Natural killer cell (primary cell): ENCODE data around the gene OPN1LW. TPM values are rescaled to one million over a fixed set of nuclear protein-coding genes. Genes with fewer than 3 reads are reported as not detected.
A peak's percentile ranks its signal among the peaks of the same experiment; 100 is the strongest.

Source experiments
- ATAC-seq, 3 donors: fragments of 150-1000 bp in 2 of 3; fragments of 200-7000 bp in 1 of 3; cut with Tn5 transposase; 1 replicate in 1 of 3; 2 replicates in 2 of 3; pipeline ENCODE4 v1.10.0; 2021; ENCODE audit warnings: mild to moderate bottlenecking in 2 of 3, moderate library complexity in 2 of 3
- DNase-seq, 2 donors: peaks; one replicate each; pipeline versions ENCODE4 v3.0.0 to v3.0.0-alpha.2; 2013 to 2021; ENCODE audit warnings: mixed read lengths in 1 of 2
- H3K27ac ChIP-seq: one replicate; pipeline ENCODE4 v1.5.1; 2013; ENCODE audit warnings: mild to moderate bottlenecking, low read length
- H3K27me3 ChIP-seq: one replicate; pipeline ENCODE4 v1.6.1; 2013; ENCODE audit warnings: low read length; ENCODE audit not compliant: control insufficient read depth, insufficient read depth
- H3K36me3 ChIP-seq: one replicate; pipeline ENCODE4 v1.6.1; 2013; ENCODE audit warnings: low read length; ENCODE audit not compliant: control insufficient read depth, insufficient read depth
- H3K4me1 ChIP-seq: one replicate; pipeline ENCODE4 v1.6.1; 2013; ENCODE audit warnings: low read length; ENCODE audit not compliant: control insufficient read depth, insufficient read depth
- H3K4me3 ChIP-seq: one replicate; pipeline ENCODE4 v1.5.1; 2013; ENCODE audit warnings: low read length
- H3K9me3 ChIP-seq: one replicate; pipeline ENCODE4 v1.6.1; 2013; ENCODE audit warnings: low read length; ENCODE audit not compliant: control insufficient read depth, insufficient read depth
- H3K27ac Mint-ChIP-seq, 2 donors: one replicate each; pipeline ENCODE4 v1.8.0; 2022; ENCODE audit warnings: mild to moderate bottlenecking in 2 of 2, mixed read lengths in 2 of 2, moderate library complexity in 1 of 2
- H3K27me3 Mint-ChIP-seq, 2 donors: one replicate each; pipeline ENCODE4 v1.8.0; 2022; ENCODE audit warnings: low read depth in 2 of 2, mixed read lengths in 2 of 2
- H3K36me3 Mint-ChIP-seq: one replicate; pipeline ENCODE4 v1.8.0; 2022; ENCODE audit warnings: mixed read lengths
- H3K4me1 Mint-ChIP-seq, 2 donors: one replicate each; pipeline ENCODE4 v1.8.0; 2022; ENCODE audit warnings: mixed read lengths in 2 of 2
- H3K4me3 Mint-ChIP-seq: one replicate; pipeline ENCODE4 v1.8.0; 2022; ENCODE audit warnings: mild to moderate bottlenecking, moderate library complexity, mixed read lengths
- H3K9me3 Mint-ChIP-seq, 2 donors: one replicate each; pipeline ENCODE4 v1.8.0; 2022; ENCODE audit warnings: mixed read lengths in 2 of 2
- CTCF ChIP-seq: fragments of 200-600 bp; IDR thresholded peaks from one replicate; pipeline ENCODE4 v1.8.0; 2022; ENCODE audit warnings: antibody characterized with exemption
- WGBS: methylation state at CpG from one replicate; pipeline ENCODE4 v1.1.7; 2013; ENCODE audit warnings: missing lambda C conversion rate; ENCODE audit not compliant: insufficient coverage; 5-methylcytosine and 5-hydroxymethylcytosine counted together
- intact Hi-C: fragments of 100-400 bp; cut with micrococcal nuclease; formaldehyde crosslinking; loops from one replicate; pipeline ENCODE4 v1.14.2; 2022
- total RNA-seq, 4 donors: library from RNA; stranded (reverse); fragments of 120-200 nt in 1 of 4; gene quantifications; one replicate each; pipeline versions ENCODE4 v1.2.3 to v1.2.4, GENCODE V29; 2013 to 2022

OPN1LW gene
- total RNA-seq, 3 donors from 2014 or later (not counting 1 experiment from before 2014, with no cell fraction given) = not detected

- no peak overlapping the region for H3K27ac ChIP-seq
- peaks cover 5% of the 10 kb centered on the region for H3K4me1 ChIP-seq
- no peak for TF ChIP-seq CTCF
- Mint-ChIP-seq H3K27ac (no peak overlapping the region), H3K4me3 (no peak overlapping the region), H3K27me3 (peaks cover 0 to 17% of the 10 kb centered on the region in 2 donors), H3K36me3 (no peaks in the 10 kb centered on the region), H3K4me1 (peaks cover 0 to 5% of the 10 kb centered on the region in 2 donors), H3K9me3 (no peaks in the 10 kb centered on the region)
- DNase-seq (no peak), ATAC-seq (no peak)
- H3K27me3 ChIP-seq = no peaks in the 10 kb centered on the region
- no peak overlapping the region for H3K4me3 ChIP-seq
- 96% methylated on average over 19 of the region's 19 CpGs for WGBS
- intact Hi-C loops = no loop called here
- no peaks in the 10 kb centered on the region for H3K36me3 ChIP-seq
- no peaks in the 10 kb centered on the region for H3K9me3 ChIP-seq
Measured at GRCh38 chrX:154116426-154117211, 27.4 kb upstream of the OPN1LW start.

- Mint-ChIP-seq H3K27me3 (peaks cover 0 to 17% of the 10 kb centered on the region in 2 donors), H3K36me3 (no peaks in the 10 kb centered on the region), H3K27ac (no peak overlapping the region), H3K9me3 (no peaks in the 10 kb centered on the region), H3K4me3 (no peak overlapping the region), H3K4me1 (peaks cover 8 to 13% of the 10 kb centered on the region in 2 donors)
- WGBS = 93% methylated on average over 4 of the region's 6 CpGs
- TF ChIP-seq CTCF = no peak
- intact Hi-C loops = no loop called here
- H3K27ac ChIP-seq = no peak overlapping the region
- DNase-seq (no peak), ATAC-seq (no peak)
- no peaks in the 10 kb centered on the region for H3K36me3 ChIP-seq
- H3K4me1 ChIP-seq = peaks cover 7% of the 10 kb centered on the region
- no peaks in the 10 kb centered on the region for H3K27me3 ChIP-seq
- H3K4me3 ChIP-seq = no peak overlapping the region
- H3K9me3 ChIP-seq = no peaks in the 10 kb centered on the region
Measured at GRCh38 chrX:154117566-154117965, 26.5 kb upstream of the OPN1LW start.

- Mint-ChIP-seq H3K4me1 (peaks cover 20 to 31% of the 10 kb centered on the region in 2 donors), H3K36me3 (no peaks in the 10 kb centered on the region), H3K27ac (no peak overlapping the region), H3K9me3 (no peaks in the 10 kb centered on the region), H3K4me3 (no peak overlapping the region), H3K27me3 (no peaks in the 10 kb centered on the region)
- Histone ChIP-seq H3K4me1 (peaks cover 27% of the 10 kb centered on the region), H3K27ac (no peak overlapping the region), H3K27me3 (no peaks in the 10 kb centered on the region), H3K36me3 (no peaks in the 10 kb centered on the region), H3K9me3 (no peaks in the 10 kb centered on the region), H3K4me3 (no peak overlapping the region)
- ATAC-seq (no peak), DNase-seq (no peak)
- 80% methylated on average over 1 of the region's 3 CpGs for WGBS
- no peak for TF ChIP-seq CTCF
- intact Hi-C loops = no loop called here
Measured at GRCh38 chrX:154120567-154120966, 23.5 kb upstream of the OPN1LW start.

DNA sequence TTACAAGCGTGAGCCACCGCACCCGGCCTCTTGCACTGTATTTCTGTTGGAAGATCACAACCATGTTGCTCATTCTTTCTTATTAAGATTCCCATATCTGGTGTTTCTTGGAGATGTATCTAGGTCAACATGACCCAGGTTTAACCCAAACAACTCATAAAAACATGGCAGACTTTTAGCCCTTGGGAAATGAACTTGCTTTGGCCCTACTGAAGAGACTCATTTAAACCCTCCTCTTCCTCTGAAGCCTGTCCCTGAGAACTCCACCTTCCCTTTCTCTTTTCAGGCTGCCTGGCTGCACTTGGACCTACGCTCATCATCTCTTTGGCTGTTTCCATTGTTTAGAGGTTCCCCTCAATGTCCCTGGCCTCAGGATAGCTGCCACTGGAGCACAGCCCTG is 22.8 kb upstream of the OPN1LW start:
- DNase-seq (no peak), ATAC-seq (no peak)
- WGBS = 100% methylated on average over 1 of the region's 4 CpGs
- H3K27ac ChIP-seq = no peak overlapping the region
- intact Hi-C loops = no loop called here
- TF ChIP-seq CTCF = no peak
- Mint-ChIP-seq H3K9me3 (no peaks in the 10 kb centered on the region), H3K36me3 (no peaks in the 10 kb centered on the region), H3K4me3 (no peak overlapping the region), H3K27ac (peak overlapping the region in 1 of 2 donors; percentile 67), H3K4me1 (peaks cover 20 to 31% of the 10 kb centered on the region in 2 donors), H3K27me3 (no peaks in the 10 kb centered on the region)
- peaks cover 33% of the 10 kb centered on the region for H3K4me1 ChIP-seq
- no peaks in the 10 kb centered on the region for H3K27me3 ChIP-seq
- no peaks in the 10 kb centered on the region for H3K36me3 ChIP-seq
- no peaks in the 10 kb centered on the region for H3K9me3 ChIP-seq
- H3K4me3 ChIP-seq = no peak overlapping the region
